DOHH2 (cell line): Measurements from ENCODE around the gene SPOCK1.

Experiments used
- EZH2phosphoT487 ChIP-seq: fragments of 200-600 bp; sonication (generic); IDR thresholded peaks from 2 replicates; pipeline ENCODE4 v1.6.1; 2017; ENCODE audit warnings: borderline replicate concordance, mild to moderate bottlenecking, antibody characterized with exemption, low read length, moderate library complexity, mixed read lengths
- TF ChIP-seq, protein P1 (sequence below): fragments of 200-600 bp; sonication (generic); IDR thresholded peaks from one replicate; pipeline ENCODE4 v1.5.1; 2014; ENCODE audit warnings: antibody characterized with exemption, mild to moderate bottlenecking, low read depth, low read length; ENCODE audit not compliant: poor library complexity, severe bottlenecking

DNA sequence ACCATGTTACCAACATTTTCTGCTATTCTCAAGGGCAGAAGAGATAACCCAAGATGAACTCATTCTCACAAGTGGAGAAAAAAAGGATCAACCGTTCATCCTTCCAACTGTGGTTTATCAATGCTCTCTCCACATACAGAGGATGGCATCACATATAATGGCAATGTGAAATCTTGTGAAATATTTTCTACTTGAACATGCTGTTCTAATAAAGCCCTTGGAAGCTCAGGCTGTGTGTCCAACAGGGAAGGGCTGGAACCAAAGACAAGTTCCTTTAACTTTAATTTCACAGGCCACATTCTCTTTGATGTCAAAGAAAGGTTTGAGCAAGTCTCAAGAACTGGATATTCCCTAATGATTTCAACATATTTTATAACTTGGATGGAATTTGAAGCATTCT lies 230.5 kb downstream of the SPOCK1 start:
- TF ChIP-seq, protein P1, sequence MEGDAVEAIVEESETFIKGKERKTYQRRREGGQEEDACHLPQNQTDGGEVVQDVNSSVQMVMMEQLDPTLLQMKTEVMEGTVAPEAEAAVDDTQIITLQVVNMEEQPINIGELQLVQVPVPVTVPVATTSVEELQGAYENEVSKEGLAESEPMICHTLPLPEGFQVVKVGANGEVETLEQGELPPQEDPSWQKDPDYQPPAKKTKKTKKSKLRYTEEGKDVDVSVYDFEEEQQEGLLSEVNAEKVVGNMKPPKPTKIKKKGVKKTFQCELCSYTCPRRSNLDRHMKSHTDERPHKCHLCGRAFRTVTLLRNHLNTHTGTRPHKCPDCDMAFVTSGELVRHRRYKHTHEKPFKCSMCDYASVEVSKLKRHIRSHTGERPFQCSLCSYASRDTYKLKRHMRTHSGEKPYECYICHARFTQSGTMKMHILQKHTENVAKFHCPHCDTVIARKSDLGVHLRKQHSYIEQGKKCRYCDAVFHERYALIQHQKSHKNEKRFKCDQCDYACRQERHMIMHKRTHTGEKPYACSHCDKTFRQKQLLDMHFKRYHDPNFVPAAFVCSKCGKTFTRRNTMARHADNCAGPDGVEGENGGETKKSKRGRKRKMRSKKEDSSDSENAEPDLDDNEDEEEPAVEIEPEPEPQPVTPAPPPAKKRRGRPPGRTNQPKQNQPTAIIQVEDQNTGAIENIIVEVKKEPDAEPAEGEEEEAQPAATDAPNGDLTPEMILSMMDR, result no peak
- no peak for TF ChIP-seq EZH2phosphoT487
